SJSA1 (cell line): ENCODE data around the gene IMPG1. TPM values are rescaled to one million over a fixed set of nuclear protein-coding genes. Genes with fewer than 3 reads are reported as not detected.

Experiments
- DNase-seq, 2 experiments: peaks; one replicate each; pipeline ENCODE4 v3.0.0-alpha.2; 2015 to 2020; ENCODE audit warnings: low spot score in 2 of 2, low read depth in 1 of 2
- H3K27ac ChIP-seq: fragments of 250-450 bp; sonication (Bioruptor Pico); 2 replicates; pipeline ENCODE4 v1.5.1; 2020; ENCODE audit warnings: mild to moderate bottlenecking, moderate library complexity
- H3K27me3 ChIP-seq: fragments of 250-450 bp; sonication (Bioruptor Pico); replicated peaks from 2 replicates; pipeline ENCODE4 v1.5.1; 2020; ENCODE audit warnings: mild to moderate bottlenecking, moderate library complexity
- H3K36me3 ChIP-seq: fragments of 250-450 bp; sonication (Bioruptor Pico); 2 replicates; pipeline ENCODE4 v1.5.1; 2020; ENCODE audit warnings: mild to moderate bottlenecking
- H3K4me1 ChIP-seq: fragments of 250-450 bp; sonication (Bioruptor Pico); replicated peaks from 2 replicates; pipeline ENCODE4 v1.6.1; 2021; ENCODE audit warnings: mild to moderate bottlenecking
- H3K4me3 ChIP-seq: fragments of 250-450 bp; sonication (Bioruptor Pico); 2 replicates; pipeline ENCODE4 v1.5.1; 2020; ENCODE audit warnings: mild to moderate bottlenecking
- H3K9me3 ChIP-seq: fragments of 250-450 bp; sonication (Bioruptor Pico); replicated peaks from 2 replicates; pipeline ENCODE4 v1.5.1; 2020; ENCODE audit warnings: mild to moderate bottlenecking
- total RNA-seq: library from RNA; depleted of rRNA; stranded (reverse); fragments of >200 nt; shearing (Covaris generic); gene quantifications from 2 replicates; pipeline ENCODE4 v1.2.3, GENCODE V29; 2014

The IMPG1 gene
- total RNA-seq, 1 experiment from 2014 or later = not detected

- no peaks in the 10 kb centered on the region for H3K4me1 ChIP-seq
- H3K9me3 ChIP-seq = no peaks in the 10 kb centered on the region
- no peak overlapping the region for H3K4me3 ChIP-seq
- no peak overlapping the region for H3K27ac ChIP-seq
- DNase-seq = no peak
- no peaks in the 10 kb centered on the region for H3K27me3 ChIP-seq
- 0 out of 2 replicates have a peak, but pooled peaks cover 2% of the 10 kb centered on the region for H3K36me3 ChIP-seq
Measured at GRCh38 chr6:75896526-75896925, 175.9 kb downstream of the IMPG1 start.

- Histone ChIP-seq H3K9me3 (no peaks in the 10 kb centered on the region), H3K27ac (no peak overlapping the region), H3K36me3 (0 out of 2 replicates have a peak, but pooled peaks cover 2% of the 10 kb centered on the region), H3K27me3 (no peaks in the 10 kb centered on the region), H3K4me3 (no peak overlapping the region), H3K4me1 (no peaks in the 10 kb centered on the region)
- DNase-seq = no peak
Measured at GRCh38 chr6:75893776-75894152, 178.7 kb downstream of the IMPG1 start.

DNA sequence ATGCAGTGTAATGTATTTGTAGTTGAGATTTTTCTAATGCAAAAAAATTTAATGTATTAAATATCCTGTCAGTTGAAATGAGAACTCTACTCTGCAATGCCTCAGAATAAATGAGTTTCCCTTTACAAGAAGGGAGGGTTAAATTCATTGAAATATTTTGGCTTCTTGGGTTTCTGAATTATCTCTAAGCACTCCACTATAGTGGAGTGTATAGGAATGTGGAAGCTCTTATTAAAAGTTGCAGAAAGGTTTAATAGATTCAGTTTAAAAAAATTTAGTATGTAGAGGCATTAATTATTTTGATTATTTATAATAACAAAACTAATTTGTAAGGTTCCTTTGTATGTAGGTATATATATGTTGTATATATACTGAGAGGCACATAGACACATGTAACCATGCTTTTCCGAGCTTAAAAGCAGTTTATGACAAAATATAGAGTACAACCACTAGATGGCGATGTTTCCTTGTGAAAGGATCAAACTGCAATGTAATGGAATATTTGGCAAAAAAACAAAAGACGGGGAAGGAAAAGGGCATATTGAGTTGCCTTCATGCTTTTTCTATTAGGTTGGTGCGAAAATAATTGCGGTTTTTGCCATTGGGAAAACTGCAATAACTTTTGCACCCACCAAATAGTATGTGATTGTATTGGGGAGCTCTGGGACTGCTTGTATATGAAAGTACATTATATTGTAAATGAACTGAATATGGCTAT, 179.2 kb downstream of the IMPG1 start:
- H3K9me3 ChIP-seq = no peaks in the 10 kb centered on the region
- no peaks in the 10 kb centered on the region for H3K27me3 ChIP-seq
- H3K27ac ChIP-seq = no peak overlapping the region
- H3K36me3 ChIP-seq = 0 out of 2 replicates have a peak, but pooled peaks cover 2% of the 10 kb centered on the region
- H3K4me1 ChIP-seq = no peaks in the 10 kb centered on the region
- no peak overlapping the region for H3K4me3 ChIP-seq
- peak in 1 of 2 experiments; percentile 40 for DNase-seq

DNA sequence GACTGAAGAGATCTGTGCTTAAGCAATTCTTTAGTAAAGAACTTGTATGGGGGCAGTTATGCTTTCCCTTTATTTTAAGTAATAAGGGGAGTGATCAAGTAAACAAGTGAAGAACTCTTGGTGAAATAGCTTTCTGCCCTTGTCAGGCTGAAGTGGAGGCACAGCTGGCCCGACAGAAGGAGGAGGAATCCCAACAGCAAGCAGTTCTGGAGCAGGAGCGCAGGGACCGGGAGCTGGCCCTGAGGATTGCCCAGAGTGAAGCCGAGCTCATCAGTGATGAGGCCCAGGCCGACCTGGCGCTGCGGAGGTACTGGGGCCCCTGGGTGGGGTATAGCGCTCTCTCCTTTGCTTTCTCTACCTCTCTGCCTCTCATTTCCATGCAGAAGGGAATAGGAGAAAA, 180.1 kb downstream of the IMPG1 start:
- Histone ChIP-seq H3K27me3 (no peaks in the 10 kb centered on the region), H3K36me3 (0 out of 2 replicates have a peak, but pooled peaks cover 2% of the 10 kb centered on the region), H3K4me3 (no peak overlapping the region), H3K27ac (no peak overlapping the region), H3K9me3 (no peaks in the 10 kb centered on the region), H3K4me1 (no peaks in the 10 kb centered on the region)
- DNase-seq = no peak

DNA sequence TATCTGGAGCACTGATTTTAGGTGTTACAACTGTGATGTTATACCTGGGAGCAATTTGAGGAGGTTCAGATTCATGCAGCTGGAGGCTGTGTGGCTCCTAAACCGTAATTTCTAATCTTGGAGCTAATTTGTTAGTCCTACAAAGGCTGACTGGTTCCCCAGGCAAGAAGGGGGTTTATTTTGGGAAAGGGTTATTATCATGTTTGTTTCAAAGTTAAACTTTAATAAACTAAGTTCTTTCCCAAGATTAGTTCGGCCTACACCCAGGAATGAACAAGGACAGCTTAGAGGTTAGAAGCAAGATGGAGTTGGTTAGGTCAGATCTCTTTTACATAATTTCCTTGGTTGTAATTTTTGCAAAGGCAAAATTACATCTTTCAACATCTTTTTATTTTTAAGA, 187.6 kb downstream of the IMPG1 start:
- H3K27me3 ChIP-seq = no peaks in the 10 kb centered on the region
- H3K4me1 ChIP-seq = no peaks in the 10 kb centered on the region
- H3K27ac ChIP-seq = no peak overlapping the region
- no peak for DNase-seq
- H3K9me3 ChIP-seq = no peaks in the 10 kb centered on the region
- no peak overlapping the region for H3K4me3 ChIP-seq
- H3K36me3 ChIP-seq = no peaks in the 10 kb centered on the region

DNA sequence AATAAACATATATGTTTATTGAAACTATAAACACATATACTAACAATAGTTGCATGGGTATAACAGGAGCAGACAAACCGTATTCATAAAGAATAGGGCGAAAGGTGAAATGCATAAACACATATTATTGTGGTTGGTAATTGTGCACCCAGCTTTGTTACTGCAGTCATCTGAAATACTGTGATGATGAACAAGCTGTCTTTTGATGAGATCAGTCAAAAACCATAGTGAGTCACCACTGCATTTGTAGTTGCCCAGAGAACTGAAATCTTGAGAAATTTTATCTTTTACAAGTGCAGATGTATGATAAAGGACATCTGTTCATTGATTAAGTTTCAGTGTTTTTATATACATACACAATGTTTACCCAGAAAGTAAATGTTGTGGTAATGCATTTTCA, 189.7 kb downstream of the IMPG1 start:
- H3K4me1 ChIP-seq = no peaks in the 10 kb centered on the region
- no peaks in the 10 kb centered on the region for H3K27me3 ChIP-seq
- no peak overlapping the region for H3K27ac ChIP-seq
- H3K36me3 ChIP-seq = no peaks in the 10 kb centered on the region
- peak in 1 of 2 experiments; percentile 7 for DNase-seq
- no peaks in the 10 kb centered on the region for H3K9me3 ChIP-seq
- H3K4me3 ChIP-seq = no peak overlapping the region

DNA sequence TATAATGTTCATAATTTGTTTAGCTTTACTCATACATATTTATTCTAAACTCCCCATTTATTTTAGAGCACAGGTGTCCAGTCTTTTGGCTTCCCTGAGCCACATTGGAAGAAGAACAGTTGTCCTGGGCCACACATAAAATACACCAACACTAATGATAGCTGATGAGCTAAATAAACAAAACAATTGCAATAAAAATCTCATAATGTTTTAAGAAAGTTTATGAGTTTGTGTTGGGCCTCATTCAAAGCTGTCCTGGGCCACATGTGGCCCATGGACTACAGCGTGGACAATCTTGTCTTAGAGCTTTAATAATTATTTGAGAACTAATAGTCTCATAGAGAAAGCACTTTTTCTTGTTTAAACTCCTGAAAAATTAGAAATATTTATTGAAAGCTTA, 192.2 kb downstream of the IMPG1 start:
- DNase-seq = no peak
- H3K27ac ChIP-seq = no peak overlapping the region
- H3K4me1 ChIP-seq = no peaks in the 10 kb centered on the region
- H3K9me3 ChIP-seq = no peaks in the 10 kb centered on the region
- H3K4me3 ChIP-seq = no peak overlapping the region
- H3K36me3 ChIP-seq = no peaks in the 10 kb centered on the region
- no peaks in the 10 kb centered on the region for H3K27me3 ChIP-seq

- Histone ChIP-seq H3K4me3 (no peak overlapping the region), H3K27ac (no peak overlapping the region), H3K4me1 (no peaks in the 10 kb centered on the region), H3K9me3 (no peaks in the 10 kb centered on the region), H3K27me3 (no peaks in the 10 kb centered on the region), H3K36me3 (no peaks in the 10 kb centered on the region)
- DNase-seq = no peak
Measured at GRCh38 chr6:75876152-75876551, 196.3 kb downstream of the IMPG1 start.

GRCh38 chr6:75874224-75874623, 198.2 kb downstream of the IMPG1 start:
- DNase-seq = no peak
- H3K36me3 ChIP-seq = no peaks in the 10 kb centered on the region
- H3K27me3 ChIP-seq = no peaks in the 10 kb centered on the region
- no peak overlapping the region for H3K27ac ChIP-seq
- no peaks in the 10 kb centered on the region for H3K9me3 ChIP-seq
- no peak overlapping the region for H3K4me3 ChIP-seq
- H3K4me1 ChIP-seq = no peaks in the 10 kb centered on the region
